HG02763 (cell line): ENCODE data around the gene DCP1B.

Source experiments
- ATAC-seq: cut with Tn5 transposase; IDR thresholded peaks from one replicate; pipeline ENCODE4 v1.9.1; 2021; ENCODE audit warnings: mild to moderate bottlenecking, moderate library complexity; ENCODE audit not compliant: unreplicated experiment

The DCP1B gene

GRCh38 chr12:1907652-1908611 lies 96.3 kb downstream of the DCP1B start:
- no peak for ATAC-seq

DNA sequence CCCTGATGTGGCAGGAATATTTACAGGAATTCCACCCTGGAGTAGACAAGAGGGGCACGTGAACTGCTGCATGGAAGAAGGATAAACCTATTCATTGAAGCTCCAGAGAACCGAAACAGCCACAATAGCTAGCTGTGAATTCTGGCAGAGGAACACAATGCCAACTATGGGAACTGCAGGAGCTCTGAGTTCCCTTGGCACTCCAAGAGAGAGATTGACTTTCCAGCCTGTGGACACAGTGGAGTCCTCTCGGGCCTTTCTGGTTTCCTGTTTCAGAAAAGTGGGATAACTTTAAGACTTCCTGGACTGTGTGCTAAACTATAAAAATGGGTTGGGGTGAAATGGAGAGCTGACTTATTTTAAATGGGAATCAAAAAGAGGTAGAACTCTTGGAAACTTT lies 97.7 kb downstream of the DCP1B start:
- ATAC-seq: no peak

- no peak for ATAC-seq
Measured at GRCh38 chr12:1904875-1905274, 99.4 kb downstream of the DCP1B start.

DNA sequence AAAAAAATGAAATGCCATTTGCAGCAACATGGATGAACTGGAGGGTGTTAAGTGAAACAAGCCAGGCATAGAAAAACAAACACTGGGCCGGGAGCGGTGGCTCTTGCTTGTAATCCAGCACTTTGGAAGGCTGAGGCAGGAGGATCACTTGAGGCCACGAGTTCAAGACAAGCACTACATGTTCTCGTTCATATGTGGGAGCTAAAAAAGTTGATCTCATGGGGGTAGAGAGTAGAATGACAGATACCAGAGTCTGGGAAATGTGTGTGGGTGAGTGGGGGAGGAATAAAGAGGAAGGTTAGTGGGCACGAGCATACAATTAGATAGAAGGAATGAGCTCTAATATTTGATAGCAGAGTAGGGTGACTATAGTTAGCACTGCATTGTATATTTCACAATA lies 107.3 kb downstream of the DCP1B start:
- no peak for ATAC-seq
